ENCODE measurements around the gene ITIH5.
"Not testable (repeated sequence)": the region's sequence is repeated elsewhere in the genome, so short reads cannot be mapped to it uniquely, and the experiment has no call there.

ITIH5 gene

DNA sequence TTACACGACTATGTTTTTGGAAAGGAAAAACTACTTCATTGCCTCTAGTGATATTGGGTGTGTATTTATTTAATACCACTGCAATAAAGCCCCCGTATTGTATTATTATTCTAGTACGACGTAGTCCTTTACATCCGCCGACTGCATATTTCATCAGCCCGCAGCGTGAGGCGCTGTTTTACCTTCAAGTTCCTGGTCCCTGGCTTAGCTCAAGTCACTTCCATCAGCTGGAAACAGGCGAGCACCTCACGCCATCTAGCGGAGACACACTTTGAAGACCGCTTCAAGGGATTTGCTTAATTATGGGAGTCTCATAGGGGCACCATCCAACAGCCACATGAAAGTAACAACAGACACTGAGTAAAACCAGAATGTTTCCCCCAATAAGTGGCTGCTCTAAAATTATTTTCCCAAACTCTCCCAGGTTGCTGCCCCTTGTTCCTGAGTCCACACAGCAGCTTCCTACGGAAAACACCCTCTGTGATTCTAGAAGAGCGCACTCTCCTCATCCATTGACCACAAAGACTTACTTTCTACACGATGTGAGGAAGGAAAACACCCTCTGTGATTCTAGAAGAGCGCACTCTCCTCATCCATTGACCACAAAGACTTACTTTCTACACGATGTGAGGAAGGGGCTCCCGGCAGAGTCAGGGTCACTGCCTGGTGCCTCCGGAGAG lies 20.6 kb upstream of the ITIH5 start:
- H3K27me3 ChIP-seq (replicated peaks in 2 of 5; ENCODE audit: control insufficient read depth in 4 of 5, insufficient read depth in 5 of 5, low read length in 4 of 5), result peaks cover 0 to 5% (median 0%) of the 10 kb centered on the region in 5 experiments
- H3K36me3 ChIP-seq (ENCODE audit: control insufficient read depth in 4 of 4, insufficient read depth in 4 of 4, low read length in 3 of 4), result no peaks in the 10 kb centered on the region
- peak; percentile 92 to 95 (median 95) for DNase-seq
- H3K4me1 ChIP-seq (ENCODE audit: control extremely low read depth in 1 of 4, control insufficient read depth in 4 of 4, insufficient read depth in 4 of 4, low read length in 3 of 4), result no peaks in the 10 kb centered on the region
- no peak overlapping the region for H3K4me3 ChIP-seq (ENCODE audit: control insufficient read depth in 1 of 7, extremely low read depth in 1 of 7, insufficient read depth in 4 of 7, low read depth in 2 of 7, low read length in 6 of 7)
- H3K27ac ChIP-seq (ENCODE audit: insufficient read depth in 1 of 2, low read depth in 1 of 2, low read length in 2 of 2, poor library complexity in 1 of 2, severe bottlenecking in 2 of 2), result no peak overlapping the region
- ChIA-PET CTCF (interaction anchor here (0.6 to 5.1 kb wide), 19 partner anchors 8 to 957 kb away, joined by 3 to 26 read pairs (median 4); no protein-coding TSS in a partner anchor), POLR2A (no interaction called here)
- H3K9me3 ChIP-seq (ENCODE audit: control extremely low read depth in 1 of 5, control insufficient read depth in 4 of 5, insufficient read depth in 2 of 5, low read depth in 1 of 5, low read length in 4 of 5), result peaks cover 0 to 10% (median 9%) of the 10 kb centered on the region in 5 experiments
- WGBS (ENCODE audit: insufficient coverage), result 13% methylated on average over 15 of the region's 20 CpGs

DNA sequence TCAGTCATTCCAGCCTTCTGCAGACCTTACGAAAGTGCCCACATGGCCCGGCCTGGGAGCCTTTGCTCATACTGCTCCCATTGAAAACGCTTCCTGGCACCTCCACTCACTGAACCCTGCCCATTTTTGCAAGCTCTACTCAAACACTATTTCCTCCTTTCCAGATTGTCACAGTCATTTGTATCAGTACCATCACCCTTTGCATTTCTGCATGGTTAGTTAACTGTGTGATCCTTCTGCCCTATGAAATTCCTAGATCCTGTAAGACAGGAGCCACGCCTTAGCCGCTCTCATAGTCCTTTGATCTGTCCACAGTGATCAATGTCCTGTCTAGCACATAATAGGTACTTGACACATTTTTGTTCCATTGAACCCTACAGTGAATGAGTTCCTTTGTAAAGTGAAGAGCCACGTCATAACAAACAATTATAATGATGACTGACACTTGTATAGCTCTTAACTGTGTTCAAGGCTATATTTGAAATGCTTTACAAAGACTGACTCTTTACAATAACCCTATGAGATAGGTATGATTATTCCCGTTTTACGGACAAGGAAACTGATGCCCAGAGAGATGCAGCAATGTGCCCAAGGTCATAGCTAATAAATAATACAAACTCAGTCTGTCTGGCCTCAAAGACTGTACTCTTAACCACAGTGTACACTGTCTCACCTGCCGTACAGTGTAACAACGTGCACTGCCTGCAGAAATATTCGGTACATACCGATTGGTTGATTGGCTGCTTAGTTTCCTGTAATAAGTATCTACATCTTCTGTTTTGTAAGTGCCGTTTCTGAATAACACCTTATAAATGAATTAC lies 19.8 kb upstream of the ITIH5 start:
- Histone ChIP-seq H3K27ac (ENCODE audit: insufficient read depth in 1 of 2, low read depth in 1 of 2, low read length in 2 of 2, poor library complexity in 1 of 2, severe bottlenecking in 2 of 2) (no peak overlapping the region), H3K27me3 (replicated peaks in 2 of 5; ENCODE audit: control insufficient read depth in 4 of 5, insufficient read depth in 5 of 5, low read length in 4 of 5) (peaks cover 0 to 5% (median 0%) of the 10 kb centered on the region in 5 experiments), H3K4me3 (ENCODE audit: control insufficient read depth in 1 of 7, extremely low read depth in 1 of 7, insufficient read depth in 4 of 7, low read depth in 2 of 7, low read length in 6 of 7) (no peak overlapping the region), H3K9me3 (ENCODE audit: control extremely low read depth in 1 of 5, control insufficient read depth in 4 of 5, insufficient read depth in 2 of 5, low read depth in 1 of 5, low read length in 4 of 5) (peaks cover 0 to 9% (median 5%) of the 10 kb centered on the region in 5 experiments), H3K4me1 (ENCODE audit: control extremely low read depth in 1 of 4, control insufficient read depth in 4 of 4, insufficient read depth in 4 of 4, low read length in 3 of 4) (no peaks in the 10 kb centered on the region), H3K36me3 (ENCODE audit: control insufficient read depth in 4 of 4, insufficient read depth in 4 of 4, low read length in 3 of 4) (no peaks in the 10 kb centered on the region)
- ChIA-PET CTCF (interaction anchor here (0.6 to 5.1 kb wide), 18 partner anchors 10 to 164 kb away, joined by 3 to 26 read pairs (median 4); no protein-coding TSS in a partner anchor), POLR2A (no interaction called here)
- DNase-seq, result no peak
- 90% methylated on average over 7 of the region's 13 CpGs for WGBS (ENCODE audit: insufficient coverage)

DNA sequence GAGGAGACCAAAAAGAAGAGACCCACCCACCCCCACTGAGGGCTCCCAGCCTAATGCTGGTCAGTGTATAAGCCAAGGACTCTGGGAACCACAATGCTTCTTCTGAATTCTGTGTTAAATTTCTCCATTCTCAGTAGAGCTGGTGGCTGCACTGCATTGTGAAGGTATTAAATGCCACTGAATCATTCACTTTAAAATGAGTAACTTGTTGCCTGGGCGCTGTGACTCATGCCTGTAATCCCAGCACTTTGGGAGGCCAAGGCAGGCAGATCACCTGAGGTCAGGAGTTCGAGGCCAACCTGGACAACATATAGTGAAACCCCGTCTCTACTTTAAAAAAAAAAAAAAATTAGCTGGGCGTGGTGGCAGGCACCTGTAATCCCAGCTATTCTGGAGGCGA lies 13.3 kb upstream of the ITIH5 start:
- CTCF ChIA-PET, result interaction anchor here (0.6 kb wide), 2 partner anchors 121 to 795 kb away, joined by 3 read pairs; no protein-coding TSS in a partner anchor
- POLR2A ChIA-PET; DNase-seq; H3K4me3 ChIP-seq (ENCODE audit: control insufficient read depth in 1 of 7, extremely low read depth in 1 of 7, insufficient read depth in 4 of 7, low read depth in 2 of 7, low read length in 6 of 7); H3K36me3 ChIP-seq (ENCODE audit: control insufficient read depth in 4 of 4, insufficient read depth in 4 of 4, low read length in 3 of 4); H3K9me3 ChIP-seq (ENCODE audit: control extremely low read depth in 1 of 5, control insufficient read depth in 4 of 5, insufficient read depth in 2 of 5, low read depth in 1 of 5, low read length in 4 of 5); H3K4me1 ChIP-seq (ENCODE audit: control extremely low read depth in 1 of 4, control insufficient read depth in 4 of 4, insufficient read depth in 4 of 4, low read length in 3 of 4); H3K27me3 ChIP-seq (replicated peaks in 2 of 5; ENCODE audit: control insufficient read depth in 4 of 5, insufficient read depth in 5 of 5, low read length in 4 of 5); H3K27ac ChIP-seq (ENCODE audit: insufficient read depth in 1 of 2, low read depth in 1 of 2, low read length in 2 of 2, poor library complexity in 1 of 2, severe bottlenecking in 2 of 2): not testable (repeated sequence)
- 93% methylated on average over 3 of the region's 5 CpGs for WGBS (ENCODE audit: insufficient coverage)

DNA sequence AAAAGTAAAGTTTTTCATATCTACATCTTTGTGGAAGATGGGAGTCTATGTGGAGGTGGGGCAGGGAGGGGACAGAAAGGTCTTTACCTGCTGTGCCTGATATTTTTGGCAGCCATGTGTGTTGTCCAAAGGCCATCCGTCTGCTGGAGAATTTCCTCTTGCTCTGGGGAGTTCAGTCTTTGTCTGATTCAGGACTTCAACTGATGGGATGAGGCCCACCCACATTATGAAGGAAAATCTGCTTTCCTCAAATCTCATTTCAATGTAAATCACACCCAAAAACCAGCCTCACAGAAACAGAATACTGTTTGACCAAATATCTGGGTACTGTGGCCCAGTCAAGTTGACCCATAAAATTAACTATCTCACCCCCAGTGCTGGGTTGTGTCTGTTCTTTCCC lies 12.5 kb upstream of the ITIH5 start:
- ChIA-PET POLR2A (no interaction called here), CTCF (no interaction called here)
- no CpG with 5 or more reads among the region's 1 CpG for WGBS (ENCODE audit: insufficient coverage)
- no peak overlapping the region for H3K27ac ChIP-seq (ENCODE audit: insufficient read depth in 1 of 2, low read depth in 1 of 2, low read length in 2 of 2, poor library complexity in 1 of 2, severe bottlenecking in 2 of 2)
- no peak overlapping the region for H3K4me3 ChIP-seq (ENCODE audit: control insufficient read depth in 1 of 7, extremely low read depth in 1 of 7, insufficient read depth in 4 of 7, low read depth in 2 of 7, low read length in 6 of 7)
- H3K4me1 ChIP-seq (ENCODE audit: control extremely low read depth in 1 of 4, control insufficient read depth in 4 of 4, insufficient read depth in 4 of 4, low read length in 3 of 4), result no peaks in the 10 kb centered on the region
- peaks cover 0 to 4% (median 2%) of the 10 kb centered on the region in 5 experiments for H3K9me3 ChIP-seq (ENCODE audit: control extremely low read depth in 1 of 5, control insufficient read depth in 4 of 5, insufficient read depth in 2 of 5, low read depth in 1 of 5, low read length in 4 of 5)
- no peaks in the 10 kb centered on the region for H3K36me3 ChIP-seq (ENCODE audit: control insufficient read depth in 4 of 4, insufficient read depth in 4 of 4, low read length in 3 of 4)
- no peak for DNase-seq
- H3K27me3 ChIP-seq (replicated peaks in 2 of 5; ENCODE audit: control insufficient read depth in 4 of 5, insufficient read depth in 5 of 5, low read length in 4 of 5), result peaks cover 0 to 14% (median 4%) of the 10 kb centered on the region in 5 experiments

DNA sequence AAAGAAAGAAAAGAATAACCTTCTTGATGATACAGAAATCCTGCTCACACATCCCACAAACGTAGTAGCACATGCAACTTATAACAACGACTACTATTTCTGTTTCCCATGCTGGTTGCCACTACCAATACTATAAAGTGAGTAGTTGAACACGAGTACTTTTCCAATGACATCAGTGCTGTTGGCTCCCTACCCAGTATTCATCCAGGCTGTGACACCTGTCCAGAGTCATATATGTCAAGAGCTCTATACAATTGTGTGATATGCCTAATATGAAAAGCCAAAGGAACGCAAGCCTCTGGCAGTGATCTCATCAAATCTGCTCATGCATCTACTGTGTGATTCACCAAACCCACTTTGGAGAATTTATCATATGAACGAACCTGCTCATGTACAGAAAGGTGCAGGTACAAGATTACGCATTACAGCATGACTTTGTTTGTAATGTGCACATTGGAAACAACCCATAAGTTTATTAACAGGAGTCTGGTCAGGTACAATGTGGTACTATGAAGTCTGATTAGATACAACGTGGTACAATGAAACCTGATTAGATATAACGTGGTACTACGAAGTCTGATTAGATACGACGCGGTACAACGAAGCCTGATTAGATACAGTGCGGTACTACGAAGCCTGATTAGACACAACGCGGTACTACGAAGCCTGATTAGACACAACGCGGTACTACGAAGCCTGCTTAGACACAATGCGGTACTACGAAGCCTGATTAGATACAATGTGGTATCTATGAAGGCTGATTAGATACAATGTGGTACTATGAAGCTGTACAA lies 5.8 kb upstream of the ITIH5 start:
- Histone ChIP-seq H3K9me3 (ENCODE audit: control extremely low read depth in 1 of 5, control insufficient read depth in 4 of 5, insufficient read depth in 2 of 5, low read depth in 1 of 5, low read length in 4 of 5) (no peaks in the 10 kb centered on the region), H3K4me3 (ENCODE audit: control insufficient read depth in 1 of 7, extremely low read depth in 1 of 7, insufficient read depth in 4 of 7, low read depth in 2 of 7, low read length in 6 of 7) (no peak overlapping the region), H3K27ac (ENCODE audit: insufficient read depth in 1 of 2, low read depth in 1 of 2, low read length in 2 of 2, poor library complexity in 1 of 2, severe bottlenecking in 2 of 2) (no peak overlapping the region), H3K36me3 (ENCODE audit: control insufficient read depth in 4 of 4, insufficient read depth in 4 of 4, low read length in 3 of 4) (no peaks in the 10 kb centered on the region), H3K27me3 (replicated peaks in 2 of 5; ENCODE audit: control insufficient read depth in 4 of 5, insufficient read depth in 5 of 5, low read length in 4 of 5) (peaks cover 6 to 62% (median 16%) of the 10 kb centered on the region in 5 experiments), H3K4me1 (ENCODE audit: control extremely low read depth in 1 of 4, control insufficient read depth in 4 of 4, insufficient read depth in 4 of 4, low read length in 3 of 4) (no peaks in the 10 kb centered on the region)
- POLR2A ChIA-PET, result no interaction called here
- CTCF ChIA-PET, result no interaction called here
- DNase-seq, result no peak
- WGBS (ENCODE audit: insufficient coverage), result 95% methylated on average over 21 of the region's 23 CpGs

DNA sequence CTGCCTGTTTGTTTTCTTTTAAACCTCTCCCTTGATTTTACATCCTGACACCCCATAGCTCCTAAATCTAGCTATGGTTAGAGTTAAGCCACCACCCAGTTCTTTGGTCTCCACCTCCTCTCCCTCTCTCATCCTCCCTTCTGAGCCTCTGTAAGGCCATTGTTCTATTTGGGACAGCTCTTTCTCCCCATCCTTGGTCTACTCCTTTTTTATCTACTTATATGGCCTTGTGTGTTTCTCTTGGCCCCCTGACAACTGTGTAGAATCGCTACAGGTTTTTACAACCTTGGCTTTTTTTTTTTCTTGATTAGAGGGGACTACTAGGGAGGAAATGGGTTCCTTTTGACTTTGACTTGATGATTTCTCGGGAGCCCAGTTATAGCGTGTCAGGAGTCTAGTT lies 3.4 kb upstream of the ITIH5 start:
- Histone ChIP-seq H3K27me3 (replicated peaks in 2 of 5; ENCODE audit: control insufficient read depth in 4 of 5, insufficient read depth in 5 of 5, low read length in 4 of 5) (peaks cover 14 to 69% (median 28%) of the 10 kb centered on the region in 5 experiments), H3K9me3 (ENCODE audit: control extremely low read depth in 1 of 5, control insufficient read depth in 4 of 5, insufficient read depth in 2 of 5, low read depth in 1 of 5, low read length in 4 of 5) (no peaks in the 10 kb centered on the region), H3K4me1 (ENCODE audit: control extremely low read depth in 1 of 4, control insufficient read depth in 4 of 4, insufficient read depth in 4 of 4, low read length in 3 of 4) (peaks cover 4 to 11% (median 8%) of the 10 kb centered on the region in 4 experiments), H3K4me3 (ENCODE audit: control insufficient read depth in 1 of 7, extremely low read depth in 1 of 7, insufficient read depth in 4 of 7, low read depth in 2 of 7, low read length in 6 of 7) (no peak overlapping the region), H3K36me3 (ENCODE audit: control insufficient read depth in 4 of 4, insufficient read depth in 4 of 4, low read length in 3 of 4) (no peaks in the 10 kb centered on the region), H3K27ac (ENCODE audit: insufficient read depth in 1 of 2, low read depth in 1 of 2, low read length in 2 of 2, poor library complexity in 1 of 2, severe bottlenecking in 2 of 2) (no peak overlapping the region)
- CTCF ChIA-PET, result no interaction called here
- POLR2A ChIA-PET, result no interaction called here
- WGBS (ENCODE audit: insufficient coverage), result no CpG with 5 or more reads among the region's 3 CpGs
- no peak for DNase-seq
